GM23248 (cell line): ENCODE measurements around the gene STX16. TPM values are rescaled to one million over a fixed set of nuclear protein-coding genes. Genes with fewer than 3 reads are reported as not detected.

ENCODE experiments used
- DNase-seq: peaks from one replicate; pipeline ENCODE4 v3.0.0-alpha.2; 2015
- H2AFZ ChIP-seq: fragments of 200-600 bp; sonication (generic); 2 replicates; pipeline ENCODE4 v1.6.1; 2016; ENCODE audit warnings: antibody characterized with exemption
- H3F3A ChIP-seq: fragments of 200-600 bp; sonication (generic); 2 replicates; pipeline ENCODE4 v1.6.1; 2016; ENCODE audit warnings: mild to moderate bottlenecking, antibody characterized with exemption, mixed run types; ENCODE audit not compliant: insufficient read depth
- H3K27ac ChIP-seq: fragments of 200-600 bp; sonication (generic); 2 replicates; pipeline ENCODE4 v1.5.1; 2016; ENCODE audit warnings: mild to moderate bottlenecking
- H3K27me3 ChIP-seq: fragments of 200-600 bp; sonication (generic); replicated peaks from 2 replicates; pipeline ENCODE4 v1.6.1; 2016; ENCODE audit warnings: mild to moderate bottlenecking; ENCODE audit not compliant: insufficient read depth
- H3K36me3 ChIP-seq: fragments of 200-600 bp; sonication (generic); 2 replicates; pipeline ENCODE4 v1.6.1; 2016; ENCODE audit warnings: low read depth, mild to moderate bottlenecking
- H3K4me1 ChIP-seq: fragments of 200-600 bp; sonication (generic); 2 replicates; pipeline ENCODE4 v1.6.1; 2016; ENCODE audit warnings: mild to moderate bottlenecking; ENCODE audit not compliant: insufficient read depth
- H3K4me2 ChIP-seq: fragments of 200-600 bp; sonication (generic); one replicate; pipeline ENCODE4 v1.6.1; 2016; ENCODE audit warnings: mild to moderate bottlenecking; ENCODE audit not compliant: unreplicated experiment
- H3K4me3 ChIP-seq: fragments of 200-600 bp; sonication (generic); 2 replicates; pipeline ENCODE4 v1.5.1; 2016; ENCODE audit warnings: mild to moderate bottlenecking
- H3K79me2 ChIP-seq: fragments of 200-600 bp; sonication (generic); 2 replicates; pipeline ENCODE4 v1.6.1; 2016; ENCODE audit warnings: mild to moderate bottlenecking; ENCODE audit not compliant: insufficient read depth
- H3K9ac ChIP-seq: fragments of 200-600 bp; sonication (generic); 2 replicates; pipeline ENCODE4 v1.6.1; 2016; ENCODE audit warnings: mild to moderate bottlenecking
- H3K9me2 ChIP-seq: fragments of 200-600 bp; sonication (generic); 2 replicates; pipeline ENCODE4 v1.6.1; 2016; ENCODE audit warnings: mixed run types, mild to moderate bottlenecking, moderate library complexity; ENCODE audit not compliant: insufficient read depth
- H3K9me3 ChIP-seq: fragments of 200-600 bp; sonication (generic); one replicate; pipeline ENCODE4 v1.6.1; 2017; ENCODE audit warnings: low read depth
- H4K20me1 ChIP-seq: fragments of 200-600 bp; sonication (generic); 2 replicates; pipeline ENCODE4 v1.6.0; 2016; ENCODE audit not compliant: insufficient read depth
- EZH2 ChIP-seq: fragments of 200-600 bp; sonication (generic); IDR thresholded peaks from 2 replicates; pipeline ENCODE4 v1.6.1; 2018; ENCODE audit warnings: antibody characterized with exemption, mild to moderate bottlenecking; ENCODE audit not compliant: insufficient read depth, poor library complexity, severe bottlenecking
- EZH2phosphoT487 ChIP-seq: fragments of 200-600 bp; sonication (generic); IDR thresholded peaks from 2 replicates; pipeline ENCODE4 v1.6.1; 2018; ENCODE audit warnings: antibody characterized with exemption, moderate library complexity, mild to moderate bottlenecking, low read depth; ENCODE audit not compliant: insufficient read depth
- WGBS, 2 experiments: methylation state at CpG; one replicate each; pipeline ENCODE4 v1.1.6; 2015 to 2017; ENCODE audit warnings: low lambda C conversion rate in 2 of 2, low coverage in 1 of 2; ENCODE audit errors: missing lambda C conversion rate in 2 of 2; 5-methylcytosine and 5-hydroxymethylcytosine counted together
- in situ Hi-C: fragments of 300-500 bp; cut with MboI; formaldehyde crosslinking; loops from 2 replicates; pipeline ENCODE4 v1.15.0; 2020
- polyA plus RNA-seq: library from polyadenylated mRNA; unstranded; fragments of >200 nt; fragmentation: Nextera tagmentation; extraction: Ambion mirVana; gene quantifications from 2 replicates; pipeline ENCODE4 v1.2.1, GENCODE V29; 2016
- total RNA-seq: library from RNA; depleted of rRNA; stranded (reverse); fragments of >200 nt; shearing (Covaris generic); gene quantifications from 2 replicates; pipeline ENCODE4 v1.2.3, GENCODE V29; 2014

STX16 gene
- total and polyA plus RNA-seq, 2 experiments from 2014 or later: 17.6 to 36.9 TPM

DNA sequence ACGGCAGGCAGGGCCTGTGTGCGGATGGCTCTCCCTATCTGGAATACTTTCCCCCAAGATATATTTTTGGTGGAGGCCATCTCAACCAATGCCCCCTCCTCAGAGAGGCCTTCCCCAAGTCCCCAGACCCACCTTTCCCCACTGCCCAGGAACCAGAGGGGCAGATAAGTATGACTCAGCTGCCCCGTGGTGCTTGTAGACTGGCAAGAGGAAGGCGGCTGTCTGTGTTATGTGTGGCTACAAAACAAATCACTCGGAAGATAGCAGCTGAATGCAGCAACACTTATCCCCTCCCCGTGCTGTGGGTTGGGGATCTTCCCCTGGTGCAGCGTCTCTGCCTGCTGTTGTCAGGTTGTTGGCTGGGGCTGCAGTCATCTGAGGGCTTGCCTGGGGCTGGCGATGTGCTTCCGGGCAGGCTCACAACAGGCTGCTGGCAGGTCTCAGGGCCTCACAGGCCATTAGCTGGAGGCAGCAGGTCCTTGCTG is 48.6 kb downstream of the STX16 start:
- no peak for TF ChIP-seq EZH2
- TF ChIP-seq EZH2phosphoT487: no peak
- H2AFZ ChIP-seq: no peak overlapping the region

DNA sequence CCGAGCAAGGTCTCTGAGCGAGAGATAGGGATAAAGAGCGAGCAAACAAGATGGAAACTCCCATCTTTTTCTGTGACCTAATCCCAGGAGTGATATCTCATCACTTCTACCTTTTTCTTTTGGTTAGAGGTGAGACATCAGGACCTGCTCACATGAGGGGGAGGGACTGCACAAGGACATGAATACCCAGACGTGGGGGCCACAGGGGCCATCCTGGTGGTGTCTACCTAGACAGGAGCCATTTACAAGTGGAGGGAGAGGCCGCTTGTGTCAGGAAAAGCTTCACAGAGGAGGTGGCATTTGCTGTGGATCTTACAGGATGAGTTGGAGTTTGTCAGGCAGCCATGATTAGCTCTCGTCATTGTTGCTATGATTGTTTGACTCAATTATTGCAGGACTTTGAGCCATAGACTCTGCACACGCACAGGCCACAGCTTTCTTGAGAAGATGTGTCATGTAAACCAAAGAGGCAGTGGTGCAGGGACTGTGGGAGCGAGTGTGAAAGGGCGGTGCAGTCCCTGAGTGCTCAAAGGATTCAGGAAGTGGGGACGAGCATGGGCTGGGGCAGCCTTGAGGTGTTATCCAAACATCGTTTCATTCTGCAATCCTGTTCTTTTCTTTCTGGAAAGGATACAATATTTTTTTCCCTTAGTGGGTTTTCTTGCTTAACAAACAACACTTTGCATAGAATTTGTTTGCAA is 49.2 kb downstream of the STX16 start:
- Histone ChIP-seq H3K9me2 (no peaks in the 10 kb centered on the region), H3K36me3 (peaks cover 26% of the 10 kb centered on the region; the same call in 1 of the 2 replicates), H3K27me3 (no peaks in the 10 kb centered on the region), H2AFZ (no peak overlapping the region), H3K4me2 (no peak overlapping the region), H3K79me2 (no peaks in the 10 kb centered on the region), H3K27ac (no peak overlapping the region), H3K9ac (no peak overlapping the region), H3F3A (no peaks in the 10 kb centered on the region), H3K4me3 (no peak overlapping the region), H4K20me1 (no peaks in the 10 kb centered on the region), H3K9me3 (no peaks in the 10 kb centered on the region), H3K4me1 (no peaks in the 10 kb centered on the region)
- in situ Hi-C loops: no loop called here
- WGBS, 2 experiments: 79 to 81% methylated on average over 11 of the region's 11 CpGs
- DNase-seq: peak; percentile 18
- TF ChIP-seq EZH2phosphoT487 (no peak), EZH2 (no peak)

More for the DNA sequence above, 48.6 kb downstream of the STX16 start:
- Histone ChIP-seq H3K4me2 (no peak overlapping the region), H3K9me2 (no peaks in the 10 kb centered on the region), H4K20me1 (no peaks in the 10 kb centered on the region), H3K9me3 (no peaks in the 10 kb centered on the region), H3K4me1 (no peaks in the 10 kb centered on the region), H3K36me3 (peaks cover 20% of the 10 kb centered on the region; the same call in 1 of the 2 replicates), H3K79me2 (no peaks in the 10 kb centered on the region; the same call in 1 of the 2 replicates), H3F3A (no peaks in the 10 kb centered on the region), H3K4me3 (no peak overlapping the region), H3K9ac (no peak overlapping the region), H3K27ac (no peak overlapping the region), H3K27me3 (no peaks in the 10 kb centered on the region)
- no peak for DNase-seq
- in situ Hi-C loops: no loop called here
- WGBS, 2 experiments: 76 to 77% methylated on average over 9 of the region's 9 CpGs

DNA sequence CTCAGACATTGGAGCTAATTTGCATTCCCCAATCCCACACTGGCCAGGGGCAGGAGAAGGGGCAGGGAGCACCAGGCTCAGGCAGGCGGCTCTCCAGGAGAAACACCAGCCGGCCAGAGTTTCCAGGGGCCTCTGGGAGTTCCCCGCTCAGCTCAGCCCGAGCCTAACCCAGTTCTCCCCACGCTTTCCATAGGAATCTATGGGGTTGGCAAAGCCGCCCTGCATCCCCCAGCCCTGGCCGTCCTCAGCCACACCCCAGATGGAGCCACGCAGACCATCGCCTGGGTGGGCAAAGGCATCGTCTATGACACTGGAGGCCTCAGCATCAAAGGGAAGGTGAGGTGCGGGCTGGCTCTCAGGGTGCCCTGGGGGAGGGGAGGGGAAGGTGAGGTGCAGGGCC is 49.7 kb downstream of the STX16 start:
- Histone ChIP-seq H4K20me1 (no peaks in the 10 kb centered on the region), H2AFZ (no peak overlapping the region), H3K4me3 (no peak overlapping the region), H3K36me3 (peaks cover 28% of the 10 kb centered on the region; the same call in 1 of the 2 replicates), H3K9me3 (no peaks in the 10 kb centered on the region), H3K27ac (no peak overlapping the region), H3K79me2 (no peaks in the 10 kb centered on the region), H3K27me3 (no peaks in the 10 kb centered on the region), H3K4me1 (no peaks in the 10 kb centered on the region), H3F3A (no peaks in the 10 kb centered on the region), H3K9ac (no peak overlapping the region), H3K4me2 (no peak overlapping the region), H3K9me2 (no peaks in the 10 kb centered on the region)
- in situ Hi-C loops: no loop called here
- 91 to 94% methylated on average over 11 of the region's 11 CpGs for WGBS, 2 experiments
- TF ChIP-seq EZH2phosphoT487: no peak
- no peak for TF ChIP-seq EZH2
- DNase-seq: no peak

DNA sequence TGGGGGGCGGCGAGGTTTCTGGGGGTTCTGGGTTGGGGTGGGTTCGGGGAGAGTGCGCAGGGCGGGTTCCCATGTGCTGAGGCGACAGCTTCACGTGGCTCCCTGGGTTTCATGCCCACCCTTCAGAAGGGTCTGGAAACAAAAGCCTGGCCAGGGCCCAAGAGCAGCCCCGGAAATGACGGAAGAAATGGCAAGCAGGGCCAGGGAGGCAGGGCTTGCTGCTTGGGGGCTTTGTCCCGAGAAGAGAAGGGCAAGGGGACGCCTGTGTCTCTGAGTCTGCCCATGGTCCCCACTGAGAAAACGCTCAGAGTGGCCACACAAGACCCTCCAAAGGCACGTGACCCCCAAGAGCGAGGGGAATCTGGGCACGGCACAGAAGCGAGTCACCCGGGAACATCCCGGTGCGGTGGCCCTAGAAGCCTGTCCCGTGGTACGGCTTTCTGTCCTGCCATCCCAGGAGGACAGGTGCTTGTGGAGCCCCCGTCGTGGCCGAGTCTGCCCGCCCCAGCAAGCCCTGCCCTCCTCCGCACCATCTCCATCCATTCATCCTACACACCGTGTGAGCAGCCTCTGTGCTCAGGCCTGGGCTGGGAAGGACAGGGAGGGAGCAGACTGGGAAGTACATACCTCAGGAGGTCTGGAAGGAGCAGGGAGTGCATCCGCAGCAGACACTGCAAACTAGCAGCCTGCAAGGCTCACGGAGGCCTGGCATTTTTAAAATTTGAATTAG is 50.5 kb downstream of the STX16 start:
- Histone ChIP-seq H3K9ac (no peak overlapping the region), H3K27ac (no peak overlapping the region), H3K79me2 (no peaks in the 10 kb centered on the region), H3K36me3 (peaks cover 28% of the 10 kb centered on the region; the same call in 1 of the 2 replicates), H4K20me1 (no peaks in the 10 kb centered on the region), H3K4me2 (no peak overlapping the region), H3F3A (no peaks in the 10 kb centered on the region), H3K4me3 (no peak overlapping the region), H3K4me1 (no peaks in the 10 kb centered on the region), H3K9me2 (no peaks in the 10 kb centered on the region), H3K27me3 (no peaks in the 10 kb centered on the region), H2AFZ (no peak overlapping the region), H3K9me3 (no peaks in the 10 kb centered on the region)
- no peak for DNase-seq
- 91 to 93% methylated on average over 19 to 29 of the region's 29 CpGs for WGBS, 2 experiments
- in situ Hi-C loops: no loop called here
- no peak for TF ChIP-seq EZH2phosphoT487
- no peak for TF ChIP-seq EZH2
